OCI-LY7 (cell line): ENCODE measurements around the gene SMTN.

ENCODE experiments used
- CTCF ChIP-seq: fragments of 200-600 bp; sonication (generic); conservative IDR thresholded peaks from 2 replicates; pipeline ENCODE4 v1.5.1; 2014; ENCODE audit warnings: mild to moderate bottlenecking, antibody characterized with exemption, low read length, moderate library complexity, mixed read lengths
- EZH2phosphoT487 ChIP-seq: fragments of 200-600 bp; sonication (generic); IDR thresholded peaks from 2 replicates; pipeline ENCODE4 v1.6.1; 2018; ENCODE audit warnings: low read depth, borderline replicate concordance, mild to moderate bottlenecking, mixed run types, antibody characterized with exemption, low read length, moderate library complexity, mixed read lengths

DNA sequence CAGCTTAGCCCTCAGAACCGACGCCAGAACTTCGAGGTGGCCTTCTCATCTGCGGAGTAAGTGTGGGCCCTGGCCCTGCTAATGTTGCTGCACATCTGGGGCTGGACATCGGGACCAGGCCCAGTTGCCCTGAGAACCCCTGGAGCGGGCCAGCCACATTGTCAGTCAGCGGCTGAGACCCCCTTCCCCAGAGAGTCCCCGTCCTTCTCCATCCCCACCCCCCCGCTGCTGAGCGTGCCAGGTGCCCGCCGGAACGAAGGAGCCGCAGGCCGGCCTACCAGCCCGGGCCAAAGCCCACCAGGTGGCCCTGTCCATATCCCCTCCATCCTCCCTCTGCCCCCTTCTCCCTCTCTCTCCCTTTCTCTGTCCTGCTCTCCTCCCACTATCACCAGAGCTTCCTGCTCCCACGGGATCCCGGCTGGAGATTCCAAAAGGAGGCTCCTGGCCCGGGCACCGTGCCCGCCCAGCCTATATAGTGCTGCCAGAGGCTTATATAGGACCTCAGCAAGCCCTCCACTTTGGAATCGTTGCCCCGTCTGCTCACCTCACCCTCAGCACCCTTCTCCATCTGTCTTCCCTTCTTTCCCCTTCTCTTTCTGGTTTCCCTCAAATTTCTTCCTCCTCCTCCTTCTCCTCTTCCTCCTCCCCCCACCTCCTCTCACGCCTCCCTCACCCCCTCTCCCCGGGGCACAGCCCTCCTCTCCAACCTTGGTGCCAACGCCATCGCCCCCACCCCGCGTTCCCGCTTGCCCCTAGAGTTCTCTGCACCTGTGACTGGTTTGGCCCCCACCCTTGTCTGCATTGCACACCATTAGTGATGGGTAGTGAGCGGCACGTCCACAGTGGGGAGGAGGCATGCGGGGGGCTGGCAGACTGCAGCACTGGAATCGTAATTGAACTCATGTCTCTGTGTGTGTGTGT, 19.0 kb downstream of the SMTN start:
- TF ChIP-seq CTCF: no peak
- no peak for TF ChIP-seq EZH2phosphoT487
